Mesendoderm (in vitro differentiated cells): ENCODE measurements around the gene MARCHF9.
"Not testable (repeated sequence)": the region's sequence is repeated elsewhere in the genome, so short reads cannot be mapped to it uniquely, and the experiment has no call there.

Experiments used
- DNase-seq: peaks from one replicate; pipeline ENCODE4 v3.0.0; 2013
- H2AK5ac ChIP-seq: 2 replicates; pipeline ENCODE4 v1.6.1; 2013; ENCODE audit warnings: low read length, inconsistent platforms
- H2BK120ac ChIP-seq: 2 replicates; pipeline ENCODE4 v1.6.1; 2013; ENCODE audit warnings: low read depth, mild to moderate bottlenecking, low read length, moderate library complexity, mixed read lengths
- H2BK15ac ChIP-seq: replicated peaks from 2 replicates; pipeline ENCODE4 v1.6.1; 2013; ENCODE audit warnings: low read depth, mild to moderate bottlenecking, moderate library complexity
- H2BK5ac ChIP-seq: 2 replicates; pipeline ENCODE4 v1.6.1; 2013; ENCODE audit warnings: low read length, inconsistent platforms
- H3K18ac ChIP-seq: 2 replicates; pipeline ENCODE4 v1.6.1; 2013; ENCODE audit warnings: mild to moderate bottlenecking, low read length, mixed read lengths
- H3K23ac ChIP-seq: one replicate; pipeline ENCODE4 v1.6.1; 2013; ENCODE audit warnings: low read length
- H3K27ac ChIP-seq: 2 replicates; pipeline ENCODE4 v1.5.1; 2013; ENCODE audit warnings: low read depth, mild to moderate bottlenecking, inconsistent platforms, low read length, moderate library complexity
- H3K27me3 ChIP-seq: 2 replicates; pipeline ENCODE4 v1.6.1; 2013; ENCODE audit warnings: low read length, control low read depth, mild to moderate bottlenecking, inconsistent platforms; ENCODE audit not compliant: insufficient read depth, poor library complexity
- H3K36me3 ChIP-seq: 2 replicates; pipeline ENCODE4 v1.6.1; 2013; ENCODE audit warnings: low read length, inconsistent platforms; ENCODE audit not compliant: control insufficient read depth, insufficient read depth
- H3K4ac ChIP-seq: one replicate; pipeline ENCODE4 v1.6.1; 2013; ENCODE audit warnings: low read depth, mild to moderate bottlenecking, low read length, moderate library complexity
- H3K4me1 ChIP-seq: 2 replicates; pipeline ENCODE4 v1.6.1; 2013; ENCODE audit warnings: low read depth, low read length, inconsistent platforms; ENCODE audit not compliant: control insufficient read depth
- H3K4me2 ChIP-seq: 2 replicates; pipeline ENCODE4 v1.6.1; 2013; ENCODE audit warnings: low read length
- H3K4me3 ChIP-seq: 2 replicates; pipeline ENCODE4 v1.5.1; 2013; ENCODE audit warnings: mild to moderate bottlenecking, low read length
- H3K56ac ChIP-seq: one replicate; pipeline ENCODE4 v1.6.1; 2013; ENCODE audit warnings: low read length
- H3K79me1 ChIP-seq: 2 replicates; pipeline ENCODE4 v1.6.1; 2013; ENCODE audit warnings: low read length, inconsistent platforms
- H3K79me2 ChIP-seq: 2 replicates; pipeline ENCODE4 v1.6.1; 2013; ENCODE audit warnings: mild to moderate bottlenecking, low read length; ENCODE audit not compliant: control insufficient read depth, insufficient read depth
- H3K9ac ChIP-seq: 2 replicates; pipeline ENCODE4 v1.6.1; 2013; ENCODE audit warnings: low read length, inconsistent platforms
- H4K5ac ChIP-seq: one replicate; pipeline ENCODE4 v1.6.1; 2013; ENCODE audit warnings: low read length
- H4K8ac ChIP-seq: one replicate; pipeline ENCODE4 v1.6.1; 2013; ENCODE audit warnings: low read depth, mild to moderate bottlenecking, control low read depth, low read length, moderate library complexity
- WGBS: extraction: QIAGEN DNeasy Blood & Tissue Kit; methylation state at CpG from one replicate; pipeline ENCODE4 v1.1.7; 2013; ENCODE audit warnings: low lambda C conversion rate, missing lambda C conversion rate; ENCODE audit not compliant: insufficient coverage; ENCODE audit errors: extremely low coverage; 5-methylcytosine and 5-hydroxymethylcytosine counted together

Gene MARCHF9

GRCh38 chr12:57718641-57719528 is 36.0 kb upstream of the MARCHF9 start:
- Histone ChIP-seq H2AK5ac (no peak overlapping the region), H3K9ac (no peak overlapping the region), H2BK15ac (no peak overlapping the region), H3K4me1 (no peaks in the 10 kb centered on the region), H3K56ac (no peak overlapping the region), H3K27ac (no peak overlapping the region), H3K36me3 (peaks cover 6% of the 10 kb centered on the region), H2BK120ac (no peak overlapping the region), H3K23ac (no peak overlapping the region), H3K4ac (no peak overlapping the region), H3K4me3 (no peak overlapping the region), H4K5ac (no peak overlapping the region), H3K18ac (no peak overlapping the region), H3K79me1 (no peaks in the 10 kb centered on the region), H3K27me3 (no peaks in the 10 kb centered on the region), H3K4me2 (no peak overlapping the region), H2BK5ac (no peak overlapping the region), H4K8ac (no peak overlapping the region), H3K79me2 (no peaks in the 10 kb centered on the region)
- no peak for DNase-seq
- no CpG with 5 or more reads among the region's 15 CpGs for WGBS

GRCh38 chr12:57719777-57720605 is 34.9 kb upstream of the MARCHF9 start:
- DNase-seq, result no peak
- H4K5ac ChIP-seq, result no peak overlapping the region
- H3K4me2 ChIP-seq, result no peak overlapping the region
- no CpG with 5 or more reads among the region's 20 CpGs for WGBS
- H2AK5ac ChIP-seq, result no peak overlapping the region
- no peak overlapping the region for H3K56ac ChIP-seq
- no peak overlapping the region for H3K4me3 ChIP-seq
- H4K8ac ChIP-seq, result no peak overlapping the region
- no peaks in the 10 kb centered on the region for H3K79me2 ChIP-seq
- no peak overlapping the region for H2BK5ac ChIP-seq
- H3K4ac ChIP-seq, result no peak overlapping the region
- no peak overlapping the region for H3K9ac ChIP-seq
- peaks cover 6% of the 10 kb centered on the region for H3K36me3 ChIP-seq
- no peaks in the 10 kb centered on the region for H3K79me1 ChIP-seq
- no peak overlapping the region for H3K23ac ChIP-seq
- H3K27ac ChIP-seq, result no peak overlapping the region
- H3K27me3 ChIP-seq, result no peaks in the 10 kb centered on the region
- H2BK120ac ChIP-seq, result no peak overlapping the region
- H3K18ac ChIP-seq, result no peak overlapping the region
- H3K4me1 ChIP-seq, result no peaks in the 10 kb centered on the region
- H2BK15ac ChIP-seq, result no peak overlapping the region

- no peak overlapping the region for H2BK120ac ChIP-seq
- no CpG with 5 or more reads among the region's 11 CpGs for WGBS
- no peaks in the 10 kb centered on the region for H3K27me3 ChIP-seq
- H2BK15ac ChIP-seq, result no peak overlapping the region
- H3K56ac ChIP-seq, result no peak overlapping the region
- H3K4me2 ChIP-seq, result no peak overlapping the region
- H3K18ac ChIP-seq, result no peak overlapping the region
- H3K36me3 ChIP-seq, result peaks cover 6% of the 10 kb centered on the region
- no peak overlapping the region for H3K23ac ChIP-seq
- no peaks in the 10 kb centered on the region for H3K79me1 ChIP-seq
- no peak overlapping the region for H3K4me3 ChIP-seq
- no peak overlapping the region for H3K9ac ChIP-seq
- no peaks in the 10 kb centered on the region for H3K4me1 ChIP-seq
- no peak overlapping the region for H4K5ac ChIP-seq
- H2AK5ac ChIP-seq, result no peak overlapping the region
- no peak overlapping the region for H3K4ac ChIP-seq
- no peaks in the 10 kb centered on the region for H3K79me2 ChIP-seq
- no peak overlapping the region for H3K27ac ChIP-seq
- no peak for DNase-seq
- no peak overlapping the region for H2BK5ac ChIP-seq
- no peak overlapping the region for H4K8ac ChIP-seq
These were observed 34.0 kb upstream of the MARCHF9 start for GRCh38 chr12:57720606-57721595.

GRCh38 chr12:57721846-57722608 is 32.9 kb upstream of the MARCHF9 start:
- not testable (repeated sequence) for H2BK5ac ChIP-seq, H3K9ac ChIP-seq, H3K27me3 ChIP-seq, H2AK5ac ChIP-seq, H2BK120ac ChIP-seq, H3K79me1 ChIP-seq, H3K56ac ChIP-seq, H3K36me3 ChIP-seq, H3K23ac ChIP-seq, H4K5ac ChIP-seq, H3K79me2 ChIP-seq, H3K18ac ChIP-seq, H4K8ac ChIP-seq, H3K4me1 ChIP-seq, H2BK15ac ChIP-seq, H3K4ac ChIP-seq, H3K4me3 ChIP-seq, H3K27ac ChIP-seq, H3K4me2 ChIP-seq, DNase-seq
- WGBS, result no CpG with 5 or more reads among the region's 16 CpGs
